Activated CD4-positive, alpha-beta T cell treated with anti-CD3 and anti-CD28 coated beads for 36 hours (primary cell): ENCODE data around the gene PUSL1. TPM values are rescaled to one million over a fixed set of nuclear protein-coding genes. Genes with fewer than 3 reads are reported as not detected.

Experiments used
- ATAC-seq: fragments of 200-7000 bp; cut with Tn5 transposase; one replicate; pipeline ENCODE4 v1.10.0; 2021; ENCODE audit warnings: mild to moderate bottlenecking, moderate library complexity
- CTCF ChIA-PET: fragments of 350-600 bp; sonication (Branson Sonifier 250); formaldehyde crosslinking; loops from one replicate; lab custom pipeline; 2021; ENCODE audit warnings: antibody characterized with exemption; lab: Charles Lee
- POLR2A ChIA-PET: fragments of 350-600 bp; sonication (Branson Sonifier 250); formaldehyde crosslinking; loops from one replicate; lab custom pipeline; 2021; ENCODE audit warnings: antibody characterized with exemption, inconsistent platforms; lab: Charles Lee
- DNase-seq: peaks from one replicate; pipeline ENCODE4 v3.0.0-alpha.2; 2020
- H3K27ac Mint-ChIP-seq: one replicate; pipeline ENCODE4 v1.8.0; 2021; ENCODE audit warnings: mixed read lengths
- H3K27me3 Mint-ChIP-seq: one replicate; pipeline ENCODE4 v1.8.0; 2021; ENCODE audit warnings: mixed read lengths
- H3K36me3 Mint-ChIP-seq: one replicate; pipeline ENCODE4 v1.8.0; 2021; ENCODE audit warnings: low read depth, mixed read lengths
- H3K4me1 Mint-ChIP-seq: one replicate; pipeline ENCODE4 v1.8.0; 2021; ENCODE audit warnings: mixed read lengths
- H3K4me3 Mint-ChIP-seq: one replicate; pipeline ENCODE4 v1.8.0; 2021; ENCODE audit warnings: mild to moderate bottlenecking, moderate library complexity, mixed read lengths
- H3K9me3 Mint-ChIP-seq: one replicate; pipeline ENCODE4 v1.8.0; 2021; ENCODE audit warnings: low read depth, mixed read lengths
- intact Hi-C, 2 experiments: fragments of 100-400 bp; cut with DNase I in 1 of 2; cut with micrococcal nuclease in 1 of 2; formaldehyde crosslinking; loops; one replicate each; pipeline versions ENCODE4 v1.14.2 to v1.15.1; 2022 to 2024; cut with DNase I, micrococcal nuclease
- total RNA-seq, 2 experiments: library from RNA; stranded (reverse); gene quantifications; one replicate each; pipeline ENCODE4 v1.2.3, GENCODE V29; 2021

Gene PUSL1
- total RNA-seq, 2 experiments from 2014 or later, result 13.7 to 18.0 TPM

DNA sequence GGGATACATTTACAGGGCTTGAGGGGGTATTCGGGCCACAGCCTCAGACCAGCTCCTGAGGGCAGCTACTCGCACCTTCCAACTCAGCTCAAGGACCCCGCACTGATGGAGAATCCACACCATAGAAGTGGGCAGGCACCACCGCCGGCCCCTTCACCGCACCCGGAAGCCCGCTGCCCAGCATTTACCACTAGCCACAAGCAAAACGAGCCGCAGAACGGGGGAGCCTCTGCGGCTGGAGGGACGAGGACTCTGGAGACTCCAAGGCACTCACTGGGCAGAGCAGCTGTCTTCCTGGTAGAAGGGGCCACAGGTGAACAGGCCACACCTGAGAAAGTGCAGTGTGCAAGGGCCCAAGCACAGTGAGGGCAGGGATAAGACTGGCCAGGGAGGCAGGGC is 40.1 kb upstream of the PUSL1 start:
- Mint-ChIP-seq H3K27ac (no peak overlapping the region), H3K4me1 (peaks cover 32% of the 10 kb centered on the region), H3K36me3 (peaks cover 49% of the 10 kb centered on the region), H3K4me3 (no peak overlapping the region), H3K9me3 (no peaks in the 10 kb centered on the region), H3K27me3 (no peaks in the 10 kb centered on the region)
- ChIA-PET CTCF (no interaction called here), POLR2A (no interaction called here)
- ATAC-seq, result no peak
- intact Hi-C loops, result loop anchor here in 1 of 2 experiments (5.0 kb wide), 1 partner anchor 146 kb away; no protein-coding TSS in a partner anchor
- no peak for DNase-seq

DNA sequence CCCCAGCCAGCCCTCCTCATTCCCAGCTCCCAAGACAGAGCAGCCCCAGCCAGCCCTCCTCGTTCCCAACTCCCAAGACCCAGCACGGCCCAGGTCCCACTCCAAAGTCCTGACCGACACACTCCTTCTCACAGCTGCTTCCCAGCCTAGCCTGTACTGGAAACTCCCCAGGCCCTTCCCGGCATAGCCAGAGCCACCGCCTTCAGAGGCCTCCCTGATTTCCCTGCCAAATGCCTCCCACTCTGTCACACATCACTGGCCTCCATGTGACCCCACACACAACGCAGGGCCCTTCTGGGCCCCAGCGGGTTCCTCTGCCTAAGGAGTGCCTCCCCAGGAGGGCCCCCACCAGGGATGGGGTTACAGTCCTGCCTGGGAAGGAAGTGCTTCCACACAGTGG is 37.6 kb upstream of the PUSL1 start:
- intact Hi-C loops, result loop anchor here (5.0 to 10.0 kb wide), 4 partner anchors 36 to 344 kb away; partner anchors contain the start of genes ACAP3 (in 1 of the 2), ATAD3A (in 1 of the 2), MIB2 (in 1 of the 2) and PUSL1 (in 1 of the 2)
- Mint-ChIP-seq H3K27me3 (no peaks in the 10 kb centered on the region), H3K4me1 (peaks cover 35% of the 10 kb centered on the region), H3K27ac (peak overlapping the region; percentile 26), H3K36me3 (peaks cover 37% of the 10 kb centered on the region), H3K4me3 (peak overlapping the region; percentile 85), H3K9me3 (no peaks in the 10 kb centered on the region)
- ATAC-seq (no peak), DNase-seq (no peak)
- ChIA-PET CTCF (no interaction called here), POLR2A (interaction anchor here (0.6 kb wide), 1 partner anchor 106 kb away, joined by 3 read pairs; no protein-coding TSS in a partner anchor)

DNA sequence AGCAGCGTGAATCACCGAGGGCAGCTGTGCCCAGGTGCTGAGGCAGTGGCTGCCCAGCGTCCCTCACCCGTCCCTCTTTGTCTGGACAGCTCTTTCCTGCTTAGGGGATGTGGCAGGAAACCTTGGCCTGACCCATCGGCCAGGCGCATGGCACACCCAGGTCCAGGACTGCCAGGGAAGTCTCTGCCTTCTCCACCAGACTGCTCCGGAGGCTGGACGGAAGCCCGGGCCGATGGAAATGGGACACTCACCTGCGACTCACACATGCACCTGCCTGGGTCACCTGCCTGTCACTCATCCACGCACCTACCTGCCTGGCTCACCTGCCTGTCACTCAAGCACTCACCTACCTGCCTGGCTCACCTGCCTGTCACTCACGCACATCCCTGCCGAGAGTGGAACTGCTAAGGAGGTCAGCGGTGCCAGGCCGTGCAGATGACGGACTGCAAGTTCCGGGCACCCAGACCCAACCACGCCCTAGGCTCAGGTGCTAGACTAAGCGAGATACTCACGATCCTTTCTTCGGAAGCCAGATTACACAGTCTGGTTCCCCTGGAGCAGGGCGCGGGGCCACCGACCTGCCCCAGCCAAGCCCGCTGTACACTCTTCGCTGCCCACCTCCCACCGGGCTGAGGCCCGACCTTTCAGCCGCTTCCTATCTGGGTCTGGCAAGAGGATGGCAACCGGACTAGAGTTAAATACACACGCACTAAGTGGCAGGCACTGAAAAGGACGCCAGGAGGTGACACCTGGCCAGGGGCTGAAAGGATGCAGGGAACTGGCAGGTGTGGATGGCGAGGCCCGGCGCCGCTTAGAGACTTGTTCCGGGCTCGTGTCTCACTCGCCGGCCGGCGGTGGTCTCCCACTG is 35.8 kb upstream of the PUSL1 start:
- ChIA-PET CTCF (interaction anchor here (1.0 kb wide), 1 partner anchor 150 kb away, joined by 3 read pairs; no protein-coding TSS in a partner anchor), POLR2A (interaction anchor here (1.0 kb wide), 1 partner anchor 158 kb away, joined by 3 read pairs; no protein-coding TSS in a partner anchor)
- Mint-ChIP-seq H3K27ac (peak overlapping the region; percentile 83), H3K36me3 (peaks cover 34% of the 10 kb centered on the region), H3K27me3 (no peaks in the 10 kb centered on the region), H3K9me3 (no peaks in the 10 kb centered on the region), H3K4me3 (peak overlapping the region; percentile 85), H3K4me1 (peaks cover 36% of the 10 kb centered on the region)
- intact Hi-C loops, result loop anchor here (1.0 to 10.0 kb wide), 15 partner anchors 35 to 342 kb away; partner anchors contain the start of genes PUSL1 (in 2 of the 2), ACAP3 (in 1 of the 2), ATAD3A (in 1 of the 2) and ATAD3B (in 1 of the 2)
- ATAC-seq, result no peak
- peak; percentile 36 for DNase-seq

DNA sequence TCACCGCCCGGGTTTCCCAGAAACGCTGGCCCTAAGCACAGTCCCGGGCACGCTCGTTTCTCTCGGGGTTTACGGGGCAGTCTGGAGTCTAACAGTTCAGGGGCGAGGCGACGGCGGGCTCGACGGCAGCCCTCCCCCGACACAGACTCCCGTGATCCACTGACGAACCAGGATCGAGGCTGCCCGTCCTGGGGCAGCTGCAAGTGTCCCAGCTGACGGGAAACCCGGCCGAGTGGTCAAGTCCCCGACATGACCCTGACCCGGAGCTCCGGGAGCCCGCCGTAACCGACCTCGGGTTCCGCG is 35.2 kb upstream of the PUSL1 start:
- POLR2A ChIA-PET, result interaction anchor here (1.0 kb wide), 1 partner anchor 159 kb away, joined by 3 read pairs; no protein-coding TSS in a partner anchor
- peaks cover 33% of the 10 kb centered on the region for H3K36me3 Mint-ChIP-seq
- DNase-seq, result no peak
- H3K4me3 Mint-ChIP-seq, result peak overlapping the region; percentile 85
- no peaks in the 10 kb centered on the region for H3K27me3 Mint-ChIP-seq
- no peaks in the 10 kb centered on the region for H3K9me3 Mint-ChIP-seq
- no peak for ATAC-seq
- H3K4me1 Mint-ChIP-seq, result peaks cover 36% of the 10 kb centered on the region
- intact Hi-C loops, result loop anchor here (1.0 to 10.0 kb wide), 15 partner anchors 34 to 342 kb away; partner anchors contain the start of genes PUSL1 (in 2 of the 2), ACAP3 (in 1 of the 2), ATAD3A (in 1 of the 2) and ATAD3B (in 1 of the 2)
- H3K27ac Mint-ChIP-seq, result peak overlapping the region; percentile 83
- CTCF ChIA-PET, result interaction anchor here (1.0 to 1.4 kb wide), 2 partner anchors 10 to 27 kb away, joined by 3 read pairs; no protein-coding TSS in a partner anchor

- intact Hi-C loops, result loop anchor here (1.0 to 10.0 kb wide), 15 partner anchors 34 to 341 kb away; partner anchors contain the start of genes PUSL1 (in 2 of the 2), ACAP3 (in 1 of the 2), ATAD3A (in 1 of the 2) and ATAD3B (in 1 of the 2)
- Mint-ChIP-seq H3K9me3 (no peaks in the 10 kb centered on the region), H3K27ac (peak within 1 kb of the TSS; percentile 83), H3K4me3 (peak within 1 kb of the TSS; percentile 85), H3K4me1 (peaks cover 36% of the 10 kb centered on the region), H3K36me3 (peaks cover 30% of the 10 kb centered on the region), H3K27me3 (no peaks in the 10 kb centered on the region)
- CTCF ChIA-PET, result interaction anchor here (1.0 to 1.4 kb wide), 2 partner anchors 9 to 26 kb away, joined by 3 read pairs; no protein-coding TSS in a partner anchor
- POLR2A ChIA-PET, result interaction anchor here (1.0 kb wide), 1 partner anchor 159 kb away, joined by 3 read pairs; no protein-coding TSS in a partner anchor
- DNase-seq (peak; percentile 97), ATAC-seq (peak; percentile 94)
Observed at GRCh38 chr1:1273512-1274298, 34.7 kb upstream of the PUSL1 start, which contains the start of gene UBE2J2. Gene UBE2J2 (minus strand): TSS chr1:1273854. CDS start chr1:1267992, 5,862 bp downstream.

DNA sequence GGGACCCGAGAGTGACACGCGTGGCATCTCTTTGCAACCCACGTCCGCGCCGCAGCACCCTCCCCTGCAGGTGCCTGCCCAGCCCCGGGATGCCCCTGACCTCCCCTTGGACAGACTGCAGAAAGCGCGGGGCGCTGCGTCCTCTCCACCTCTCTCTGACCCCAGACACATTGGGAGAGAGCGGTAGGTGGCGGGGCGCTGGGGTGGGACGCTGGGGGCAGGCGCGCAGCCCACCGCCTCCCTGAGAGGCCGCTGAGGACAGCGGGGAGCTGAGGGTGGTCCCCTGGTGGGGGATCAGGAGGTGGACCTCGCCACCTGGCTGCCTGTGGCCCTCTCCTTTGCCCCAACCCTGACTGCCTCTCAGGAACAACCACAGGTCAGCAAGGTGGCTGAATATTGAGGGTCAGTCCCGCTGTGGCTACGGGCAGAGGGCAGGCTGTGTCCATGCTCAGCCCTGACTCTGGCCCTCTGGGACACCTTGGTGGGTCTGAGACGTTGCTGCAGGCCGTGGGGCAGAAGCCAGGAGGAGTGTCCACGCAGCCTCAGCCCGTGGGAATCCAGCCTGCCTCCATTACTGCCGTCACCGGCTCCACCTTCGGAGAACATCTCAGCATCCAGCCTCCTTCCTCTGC is 34.0 kb upstream of the PUSL1 start:
- no peak for DNase-seq
- H3K4me3 Mint-ChIP-seq, result peak overlapping the region; percentile 69
- POLR2A ChIA-PET, result no interaction called here
- intact Hi-C loops, result loop anchor here (5.0 to 10.0 kb wide), 4 partner anchors 33 to 340 kb away; partner anchors contain the start of genes ACAP3 (in 1 of the 2), ATAD3A (in 1 of the 2), MIB2 (in 1 of the 2) and PUSL1 (in 1 of the 2)
- CTCF ChIA-PET, result interaction anchor here (1.0 to 1.4 kb wide), 2 partner anchors 9 to 25 kb away, joined by 3 read pairs; no protein-coding TSS in a partner anchor
- H3K36me3 Mint-ChIP-seq, result peaks cover 30% of the 10 kb centered on the region
- no peaks in the 10 kb centered on the region for H3K9me3 Mint-ChIP-seq
- peaks cover 36% of the 10 kb centered on the region for H3K4me1 Mint-ChIP-seq
- ATAC-seq, result no peak
- H3K27ac Mint-ChIP-seq, result no peak overlapping the region
- no peaks in the 10 kb centered on the region for H3K27me3 Mint-ChIP-seq

DNA sequence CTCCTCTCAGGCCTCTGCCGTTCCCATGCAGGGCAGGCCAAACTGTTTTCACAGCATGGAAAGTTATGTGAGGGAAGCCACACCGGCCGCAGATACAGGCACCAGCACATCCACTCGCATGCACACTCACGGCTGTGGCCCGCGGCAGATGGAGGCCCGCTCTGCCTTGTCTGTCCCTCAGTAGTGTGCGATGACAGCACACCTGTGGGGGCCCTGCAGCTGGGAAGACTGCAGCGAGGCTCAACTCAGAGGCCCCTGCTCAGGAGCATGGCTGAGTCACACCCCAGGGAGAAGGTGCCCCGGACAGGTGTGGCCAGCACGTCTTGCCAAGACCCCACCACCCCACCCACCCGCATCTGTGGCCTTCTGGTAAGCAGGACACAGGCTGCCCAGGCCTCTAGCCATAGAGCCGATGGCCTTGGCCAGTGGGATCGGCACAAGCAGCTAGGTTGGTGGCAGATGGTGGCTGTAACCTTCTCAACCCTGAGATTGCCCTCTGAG is 33.4 kb upstream of the PUSL1 start:
- ChIA-PET CTCF (no interaction called here), POLR2A (no interaction called here)
- Mint-ChIP-seq H3K27ac (no peak overlapping the region), H3K4me1 (peaks cover 32% of the 10 kb centered on the region), H3K36me3 (peaks cover 26% of the 10 kb centered on the region), H3K27me3 (no peaks in the 10 kb centered on the region), H3K4me3 (peak overlapping the region; percentile 69), H3K9me3 (no peaks in the 10 kb centered on the region)
- ATAC-seq (no peak), DNase-seq (no peak)
- intact Hi-C loops, result loop anchor here (5.0 to 10.0 kb wide), 4 partner anchors 32 to 340 kb away; partner anchors contain the start of genes ACAP3 (in 1 of the 2), ATAD3A (in 1 of the 2), MIB2 (in 1 of the 2) and PUSL1 (in 1 of the 2)

GRCh38 chr1:1275836-1276235 is 32.6 kb upstream of the PUSL1 start:
- no peak overlapping the region for H3K27ac Mint-ChIP-seq

GRCh38 chr1:1278620-1279019 is 29.8 kb upstream of the PUSL1 start:
- CTCF ChIA-PET, result no interaction called here
- no peaks in the 10 kb centered on the region for H3K27me3 Mint-ChIP-seq

More at GRCh38 chr1:1275836-1276235, 32.6 kb upstream of the PUSL1 start:
- Mint-ChIP-seq H3K4me1 (peaks cover 24% of the 10 kb centered on the region), H3K27me3 (no peaks in the 10 kb centered on the region), H3K9me3 (no peaks in the 10 kb centered on the region), H3K36me3 (peaks cover 18% of the 10 kb centered on the region), H3K4me3 (no peak overlapping the region)
- no peak for DNase-seq
- ChIA-PET POLR2A (no interaction called here), CTCF (interaction anchor here (0.6 kb wide), 1 partner anchor 30 kb away, joined by 4 read pairs; no protein-coding TSS in a partner anchor)
- ATAC-seq, result no peak
- intact Hi-C loops, result loop anchor here in 1 of 2 experiments (10.0 kb wide), 2 partner anchors 239 to 339 kb away; partner anchors contain the start of genes ATAD3A and MIB2

DNA sequence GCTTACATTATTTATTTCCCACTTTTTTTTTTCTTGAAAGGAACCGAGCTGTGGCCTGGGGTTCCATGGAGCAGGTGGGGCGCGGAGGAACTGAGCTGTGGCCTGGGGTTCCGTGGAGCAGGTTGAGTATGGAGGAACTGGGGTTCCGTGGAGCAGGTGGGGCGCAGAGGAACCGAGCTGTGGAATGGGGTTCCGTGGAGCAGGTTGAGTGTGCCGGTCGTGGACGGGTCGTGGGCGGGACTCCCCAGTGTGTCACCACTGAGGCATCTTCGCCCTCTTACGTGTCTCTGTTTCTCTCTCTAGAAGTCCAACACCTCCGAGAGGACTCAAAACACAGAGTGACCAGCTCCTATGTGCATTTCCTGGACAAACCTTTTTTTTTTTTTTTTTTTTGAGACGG is 29.4 kb upstream of the PUSL1 start:
- Mint-ChIP-seq H3K27me3 (no peaks in the 10 kb centered on the region), H3K36me3 (no peaks in the 10 kb centered on the region), H3K4me3 (no peak overlapping the region), H3K9me3 (no peaks in the 10 kb centered on the region), H3K4me1 (peaks cover 4% of the 10 kb centered on the region), H3K27ac (no peak overlapping the region)
- POLR2A ChIA-PET, result no interaction called here
- ATAC-seq (no peak), DNase-seq (no peak)
- intact Hi-C loops, result loop anchor here in 1 of 2 experiments (10.0 kb wide), 2 partner anchors 236 to 336 kb away; partner anchors contain the start of genes ATAD3A and MIB2
- CTCF ChIA-PET, result no interaction called here

More at GRCh38 chr1:1278620-1279019, 29.8 kb upstream of the PUSL1 start:
- POLR2A ChIA-PET, result no interaction called here
- no peak for ATAC-seq
- Mint-ChIP-seq H3K9me3 (no peaks in the 10 kb centered on the region), H3K4me1 (peaks cover 4% of the 10 kb centered on the region), H3K4me3 (no peak overlapping the region), H3K36me3 (no peaks in the 10 kb centered on the region), H3K27ac (no peak overlapping the region)
- no peak for DNase-seq
- intact Hi-C loops, result loop anchor here in 1 of 2 experiments (10.0 kb wide), 2 partner anchors 236 to 336 kb away; partner anchors contain the start of genes ATAD3A and MIB2
